ACHN (cell line): ENCODE results near the gene BPIFA1.

Experiments
- DNase-seq: peaks from one replicate; pipeline ENCODE4 v3.0.0-alpha.2; 2015
- in situ Hi-C: cut with HindIII; loops from 2 replicates; pipeline ENCODE4 v1.10.0; 2017; ENCODE audit warnings: low sequenced_read_pairs, low pct_ligation_motif_present, low pct_unique_long_range_greater_than_20kb

Gene BPIFA1

DNA sequence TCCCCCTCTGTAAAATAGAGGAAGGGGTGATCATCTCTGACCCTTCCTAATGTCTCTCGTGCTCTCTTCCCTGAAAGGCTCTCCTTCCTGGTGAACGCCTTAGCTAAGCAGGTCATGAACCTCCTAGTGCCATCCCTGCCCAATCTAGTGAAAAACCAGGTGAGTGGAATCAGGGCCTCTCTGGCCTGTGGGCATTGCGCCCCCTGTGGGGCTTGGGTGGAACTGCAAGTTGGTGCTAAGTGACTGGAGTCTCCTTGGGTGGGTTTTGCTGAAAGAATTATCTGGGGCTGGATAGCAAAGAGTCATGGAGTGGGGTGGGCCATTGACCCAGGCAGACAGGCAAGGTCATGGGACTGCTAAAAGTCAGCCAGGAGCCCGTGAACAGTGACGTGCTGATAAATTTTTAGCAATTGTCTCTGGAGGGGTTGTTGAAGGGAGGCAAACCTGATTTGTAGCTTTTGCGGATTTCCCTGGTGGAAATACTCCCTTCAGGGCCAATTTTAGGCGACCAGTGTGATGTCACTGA lies 56.1 kb downstream of the BPIFA1 start:
- in situ Hi-C loops = no loop called here
- peak; percentile 47 for DNase-seq
